Measurements from ENCODE around the gene MITF.

MITF gene

GRCh38 chr3:69838217-69838616, 99.0 kb downstream of the MITF start:
- no peak for DNase-seq (ENCODE audit: low spot score)

- no peak for DNase-seq (ENCODE audit: low spot score)
These were observed 99.6 kb downstream of the MITF start for GRCh38 chr3:69838696-69839515.

- DNase-seq (ENCODE audit: low spot score), result no peak
These were observed 103.1 kb downstream of the MITF start for GRCh38 chr3:69842351-69842750.

GRCh38 chr3:69842789-69843188, 103.5 kb downstream of the MITF start:
- no peak for DNase-seq (ENCODE audit: low spot score)

GRCh38 chr3:69844706-69845105, 105.4 kb downstream of the MITF start:
- no peak for DNase-seq (ENCODE audit: low spot score)

GRCh38 chr3:69847303-69847702, 108.0 kb downstream of the MITF start:
- DNase-seq (ENCODE audit: low spot score), result no peak

- DNase-seq (ENCODE audit: low spot score), result no peak
These were observed 108.8 kb downstream of the MITF start for GRCh38 chr3:69848113-69848512.

GRCh38 chr3:69850849-69851248, 111.6 kb downstream of the MITF start:
- no peak for DNase-seq (ENCODE audit: low spot score)

- no peak for DNase-seq (ENCODE audit: low spot score)
These were observed 113.8 kb downstream of the MITF start for GRCh38 chr3:69853027-69853426.

GRCh38 chr3:69855436-69856162, 116.3 kb downstream of the MITF start:
- DNase-seq (ENCODE audit: low spot score), result peak; percentile 13

- no peak for DNase-seq (ENCODE audit: low spot score)
These were observed 117.9 kb downstream of the MITF start for GRCh38 chr3:69856965-69857705.

- no peak for DNase-seq (ENCODE audit: low spot score)
These were observed 122.3 kb downstream of the MITF start for GRCh38 chr3:69861556-69861955.

- no peak for DNase-seq (ENCODE audit: low spot score)
These were observed 124.9 kb downstream of the MITF start for GRCh38 chr3:69864141-69864540.

- DNase-seq (ENCODE audit: low spot score), result no peak
These were observed 125.5 kb downstream of the MITF start for GRCh38 chr3:69864766-69865165.

GRCh38 chr3:69865925-69866679, 126.8 kb downstream of the MITF start:
- DNase-seq (ENCODE audit: low spot score), result no peak

- DNase-seq (ENCODE audit: low spot score), result no peak
These were observed 127.9 kb downstream of the MITF start for GRCh38 chr3:69866988-69867720.

GRCh38 chr3:69867941-69868505, 128.8 kb downstream of the MITF start:
- no peak for DNase-seq (ENCODE audit: low spot score)

- no peak for DNase-seq (ENCODE audit: low spot score)
These were observed 129.7 kb downstream of the MITF start for GRCh38 chr3:69868841-69869420.

- no peak for DNase-seq (ENCODE audit: low spot score)
These were observed 130.4 kb downstream of the MITF start for GRCh38 chr3:69869643-69870042.

- no peak for DNase-seq (ENCODE audit: low spot score)
These were observed 132.0 kb downstream of the MITF start for GRCh38 chr3:69871251-69871650.

GRCh38 chr3:69871868-69872267, 132.6 kb downstream of the MITF start:
- no peak for DNase-seq (ENCODE audit: low spot score)

Data from NAMALWA (cell line).